Fibroblast of mammary gland (primary cell): ENCODE results near the gene BTD.
A peak's percentile ranks its signal among the peaks of the same experiment; 100 is the strongest.

Experiments used
- DNase-seq: peaks from one replicate; pipeline ENCODE4 v3.0.0-alpha.2; 2010; ENCODE audit warnings: low read depth
- H3K4me3 ChIP-seq: 2 replicates; pipeline ENCODE4 v1.5.1; 2011; ENCODE audit warnings: low read depth, mild to moderate bottlenecking, low read length, moderate library complexity; ENCODE audit not compliant: control insufficient read depth
- CTCF ChIP-seq: conservative IDR thresholded peaks from 2 replicates; pipeline ENCODE4 v1.5.1; 2011; ENCODE audit warnings: low read depth, low read length, inconsistent platforms; ENCODE audit not compliant: control insufficient read depth, insufficient read depth

BTD gene

GRCh38 chr3:15581471-15582394 is 19.8 kb upstream of the BTD start:
- H3K4me3 ChIP-seq = no peak overlapping the region
- TF ChIP-seq CTCF = no peak
- DNase-seq = no peak

GRCh38 chr3:15585111-15585845 is 16.3 kb upstream of the BTD start:
- no peak overlapping the region for H3K4me3 ChIP-seq
- no peak for TF ChIP-seq CTCF
- DNase-seq = peak; percentile 54

- H3K4me3 ChIP-seq = no peak overlapping the region
- TF ChIP-seq CTCF = no peak
- DNase-seq = no peak
Observed at GRCh38 chr3:15591242-15591641, 10.3 kb upstream of the BTD start.

DNA sequence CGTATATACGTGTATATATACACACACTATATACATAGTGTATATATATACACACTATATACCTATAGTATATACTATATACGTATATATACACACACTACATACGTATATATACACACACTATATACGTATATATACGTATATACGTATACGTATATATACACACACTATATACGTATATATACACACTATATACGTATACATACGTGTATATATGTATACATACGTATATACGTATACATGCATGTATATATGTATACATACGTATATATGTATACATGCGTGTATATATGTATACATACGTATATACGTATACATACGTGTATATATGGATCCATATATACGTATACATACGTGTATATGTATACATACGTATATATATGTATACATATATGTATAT is 9.6 kb upstream of the BTD start:
- DNase-seq = no peak
- no peak overlapping the region for H3K4me3 ChIP-seq
- no peak for TF ChIP-seq CTCF

GRCh38 chr3:15592968-15593367 is 8.6 kb upstream of the BTD start:
- no peak for DNase-seq
- no peak overlapping the region for H3K4me3 ChIP-seq
- TF ChIP-seq CTCF = no peak

DNA sequence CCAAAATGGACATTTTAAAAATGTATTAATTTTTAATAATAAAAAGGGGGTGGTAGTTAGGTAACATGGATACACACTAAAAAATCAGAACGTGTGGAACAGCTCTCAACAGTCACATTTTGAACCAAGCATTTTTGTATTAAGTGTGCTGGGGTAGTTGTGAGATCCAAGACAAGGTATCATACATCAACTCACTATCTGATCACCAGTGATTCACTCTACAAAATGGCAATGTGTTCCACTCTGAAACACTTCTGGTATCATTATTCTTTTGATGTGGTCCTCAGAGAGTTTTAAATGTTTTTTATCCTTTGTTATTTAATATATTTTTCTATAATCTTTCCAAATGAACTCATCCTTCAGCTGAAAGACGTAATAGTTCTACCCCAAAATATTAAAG is 5.6 kb upstream of the BTD start:
- no peak for TF ChIP-seq CTCF
- DNase-seq = no peak
- no peak overlapping the region for H3K4me3 ChIP-seq

GRCh38 chr3:15601046-15601398 is 523 bp upstream of the BTD start:
- no peak for DNase-seq
- peak overlapping the region; percentile 87 for H3K4me3 ChIP-seq

More at GRCh38 chr3:15601046-15601398, 523 bp upstream of the BTD start:
- no peak for TF ChIP-seq CTCF
